Activated T-helper 1 cell treated with Interleukin-2 at 50 U/mL for 16 hours (primary cell): ENCODE results near the gene PITX1.
"Not testable (repeated sequence)": the region's sequence is repeated elsewhere in the genome, so short reads cannot be mapped to it uniquely, and the experiment has no call there.

Experiments used
- DNase-seq: peaks from one replicate; pipeline ENCODE4 v3.0.0-alpha.2; 2020; ENCODE audit warnings: low read depth

PITX1 gene

DNA sequence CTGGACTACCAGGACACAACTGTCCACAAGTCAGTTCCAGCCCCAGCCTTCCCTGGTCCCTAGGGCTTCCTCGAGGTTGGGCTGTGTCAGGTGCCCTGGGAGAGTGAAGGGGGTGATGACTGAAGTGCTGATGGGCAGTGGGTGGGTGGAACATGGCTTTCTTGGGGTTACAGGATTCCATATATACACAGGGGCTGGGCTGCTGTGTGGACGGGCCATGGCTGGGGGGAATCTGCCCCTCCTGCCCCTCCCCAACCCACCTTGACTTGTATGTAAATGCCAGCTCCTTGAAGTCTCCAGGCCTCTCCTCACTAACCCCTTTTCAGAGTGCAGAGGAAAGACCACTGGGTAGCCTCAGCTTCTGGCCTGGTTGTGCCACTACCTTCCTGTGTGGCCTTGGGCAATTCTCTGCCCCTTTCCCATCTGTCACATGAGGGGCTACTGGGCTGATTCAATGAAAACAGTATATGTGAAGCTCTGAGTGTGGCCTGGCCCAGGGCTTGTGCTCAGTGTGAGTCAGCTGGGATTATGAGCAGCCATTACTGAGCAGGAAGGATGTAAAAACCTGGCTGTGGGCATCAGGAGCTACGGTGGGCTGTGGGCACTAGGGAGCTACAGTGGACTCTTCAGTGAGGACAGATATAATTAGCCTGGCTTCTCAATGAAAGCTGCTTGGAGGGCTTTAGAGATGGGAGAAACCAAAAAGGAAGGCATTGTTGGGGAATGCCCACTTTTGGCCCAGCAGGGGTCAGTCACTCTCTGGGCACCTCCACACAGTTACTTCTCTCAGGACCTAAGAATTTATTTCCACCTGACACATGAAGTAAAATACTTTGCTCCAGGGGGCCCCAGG lies 23.3 kb downstream of the PITX1 start:
- DNase-seq = no peak

GRCh38 chr5:135009736-135010501 lies 24.1 kb downstream of the PITX1 start:
- DNase-seq = no peak

GRCh38 chr5:135008981-135009735 lies 24.9 kb downstream of the PITX1 start:
- no peak for DNase-seq

DNA sequence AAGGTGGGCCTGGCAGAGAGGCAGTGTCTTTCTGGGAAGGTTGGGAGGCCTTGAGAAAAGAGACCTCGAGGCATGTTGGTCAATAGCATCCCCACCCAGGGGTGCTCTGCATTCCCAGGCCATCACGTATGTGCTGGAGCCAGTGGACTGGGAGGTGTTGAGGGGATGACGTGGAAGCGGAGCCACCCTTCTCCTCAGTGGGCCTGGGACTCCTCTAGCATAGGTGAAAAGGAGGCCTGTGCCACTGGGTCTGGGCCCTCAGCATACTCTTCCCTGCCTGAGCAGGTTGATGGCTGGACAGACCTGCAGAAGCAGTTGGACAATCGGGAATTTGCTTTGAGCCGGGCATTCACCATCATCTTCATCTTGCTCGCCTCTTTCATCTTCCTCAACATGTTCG lies 25.5 kb downstream of the PITX1 start:
- DNase-seq = no peak

- DNase-seq = no peak
Observed at GRCh38 chr5:135007749-135008363, 26.2 kb downstream of the PITX1 start.

DNA sequence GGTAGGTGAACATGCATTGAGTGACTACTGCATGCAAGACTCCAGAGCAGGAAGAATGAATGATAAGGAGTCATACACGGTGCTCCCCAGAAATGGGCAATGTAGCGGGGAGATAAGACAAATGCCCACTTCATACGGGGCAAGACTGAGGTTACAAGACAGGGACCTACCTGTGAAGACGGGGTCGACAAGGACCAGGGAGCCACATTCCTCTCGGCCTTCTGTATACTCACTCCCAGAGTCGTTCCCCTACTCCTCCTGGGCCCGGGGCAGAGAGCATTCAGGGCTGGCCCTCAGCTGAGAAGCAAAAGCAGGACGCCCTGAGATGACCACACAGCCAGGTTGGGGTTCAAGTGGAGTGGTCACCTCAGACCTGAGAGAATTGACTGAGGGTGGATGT lies 26.7 kb downstream of the PITX1 start:
- no peak for DNase-seq

- no peak for DNase-seq
Observed at GRCh38 chr5:135005076-135005475, 29.0 kb downstream of the PITX1 start.

GRCh38 chr5:135004376-135004775 lies 29.7 kb downstream of the PITX1 start:
- DNase-seq = no peak

- DNase-seq = not testable (repeated sequence)
Observed at GRCh38 chr5:134998068-134998467, 36.0 kb downstream of the PITX1 start.

- no peak for DNase-seq
Observed at GRCh38 chr5:134997015-134997414, 37.0 kb downstream of the PITX1 start.

GRCh38 chr5:134995850-134996402 lies 38.1 kb downstream of the PITX1 start:
- no peak for DNase-seq

GRCh38 chr5:134994560-134995156 lies 39.4 kb downstream of the PITX1 start:
- no peak for DNase-seq

GRCh38 chr5:134993161-134993560 lies 40.9 kb downstream of the PITX1 start:
- DNase-seq = no peak

- DNase-seq = no peak
Observed at GRCh38 chr5:134992148-134992547, 41.9 kb downstream of the PITX1 start.

GRCh38 chr5:134990183-134990582 lies 43.8 kb downstream of the PITX1 start:
- DNase-seq = not testable (repeated sequence)

DNA sequence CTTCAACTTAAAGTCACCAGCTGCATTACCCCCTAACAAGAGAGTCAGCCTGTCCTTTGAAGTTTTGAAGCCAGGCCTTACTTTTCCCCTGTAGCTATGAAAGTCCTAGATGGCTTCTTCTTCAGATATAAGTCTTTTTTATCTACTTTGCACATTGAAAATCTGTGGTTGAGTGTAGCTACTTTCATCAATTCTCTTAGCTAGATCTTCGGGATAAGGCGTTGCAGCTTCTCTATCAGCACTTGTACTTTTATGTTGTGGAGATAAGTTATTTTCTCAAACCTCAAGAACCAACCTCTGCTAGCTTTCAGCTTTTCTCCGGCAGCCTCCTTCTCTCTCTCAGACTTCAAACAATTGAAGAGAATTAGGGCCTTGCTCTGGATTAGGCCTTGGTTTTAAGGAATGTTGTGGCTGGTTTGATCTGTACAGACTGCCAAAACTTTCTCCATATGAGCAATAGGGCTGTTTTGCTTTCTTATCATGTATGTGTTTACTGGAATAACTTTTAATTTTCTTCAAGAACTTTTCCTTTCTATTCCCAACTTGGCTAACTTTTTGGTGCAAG lies 44.7 kb downstream of the PITX1 start:
- no peak for DNase-seq

GRCh38 chr5:134982230-134982629 lies 51.8 kb downstream of the PITX1 start:
- DNase-seq = no peak

GRCh38 chr5:134979416-134979815 lies 54.6 kb downstream of the PITX1 start:
- no peak for DNase-seq
